ENCODE measurements around the gene APOBEC3H.

The APOBEC3H gene

DNA sequence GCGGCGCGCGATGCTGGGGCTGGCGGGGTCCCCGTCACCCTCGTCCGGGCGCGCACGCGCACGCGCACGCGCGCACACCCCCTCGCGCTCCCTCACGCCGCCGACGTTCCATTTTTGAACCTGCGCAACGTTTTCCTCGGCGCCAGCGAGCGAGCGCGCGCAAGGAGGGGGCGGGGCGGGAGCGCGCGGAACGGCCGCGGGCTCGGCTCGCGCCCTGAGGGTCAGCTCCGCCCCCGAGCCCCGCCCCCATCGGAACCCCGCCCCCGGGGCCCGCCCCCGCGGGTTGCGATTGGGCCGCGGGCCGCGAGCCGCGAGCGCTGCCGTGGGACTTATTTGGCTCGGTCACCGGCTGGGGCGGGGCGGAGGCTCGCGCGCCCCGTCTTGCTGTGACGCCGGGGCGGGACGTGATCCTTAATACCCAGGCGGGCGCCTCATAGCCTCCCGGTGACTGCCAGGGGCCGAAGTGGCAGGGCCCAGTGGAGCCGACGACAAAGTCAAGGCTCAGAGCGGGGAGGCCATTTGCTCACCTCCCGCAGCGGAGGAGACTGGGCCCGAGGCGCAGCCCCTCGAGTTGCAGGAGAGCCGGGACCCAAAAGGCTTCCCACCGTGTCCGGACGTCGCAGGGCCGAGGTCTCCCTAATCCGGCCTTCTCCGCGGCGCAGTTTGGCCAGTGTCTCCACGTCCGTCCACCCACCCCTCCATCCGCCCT lies 55.6 kb downstream of the APOBEC3H start, which contains the start of gene CBX7:
TSS of gene CBX7 (minus strand) at position 170 of the 709 bp plus-strand sequence. CDS start 236 bp downstream, outside the sequence.
- no peak for TF ChIP-seq FOXP2 (optimal IDR thresholded peaks at IDR 0.05; ENCODE audit: borderline replicate concordance, extremely low read depth, extremely low read length, insufficient read depth)
- TF ChIP-seq TAF1 (IDR thresholded peaks at IDR 0.05; ENCODE audit: borderline replicate concordance, insufficient read depth, low read length): no peak
- TF ChIP-seq POLR2AphosphoS5 (IDR thresholded peaks at IDR 0.05; ENCODE audit: low read depth, low read length): no peak; the same call in 1 of the 2 replicates
- no peak for TF ChIP-seq SIN3A (IDR thresholded peaks at IDR 0.05; ENCODE audit: borderline replicate concordance, insufficient read depth, low read length)
- TF ChIP-seq, protein P1, sequence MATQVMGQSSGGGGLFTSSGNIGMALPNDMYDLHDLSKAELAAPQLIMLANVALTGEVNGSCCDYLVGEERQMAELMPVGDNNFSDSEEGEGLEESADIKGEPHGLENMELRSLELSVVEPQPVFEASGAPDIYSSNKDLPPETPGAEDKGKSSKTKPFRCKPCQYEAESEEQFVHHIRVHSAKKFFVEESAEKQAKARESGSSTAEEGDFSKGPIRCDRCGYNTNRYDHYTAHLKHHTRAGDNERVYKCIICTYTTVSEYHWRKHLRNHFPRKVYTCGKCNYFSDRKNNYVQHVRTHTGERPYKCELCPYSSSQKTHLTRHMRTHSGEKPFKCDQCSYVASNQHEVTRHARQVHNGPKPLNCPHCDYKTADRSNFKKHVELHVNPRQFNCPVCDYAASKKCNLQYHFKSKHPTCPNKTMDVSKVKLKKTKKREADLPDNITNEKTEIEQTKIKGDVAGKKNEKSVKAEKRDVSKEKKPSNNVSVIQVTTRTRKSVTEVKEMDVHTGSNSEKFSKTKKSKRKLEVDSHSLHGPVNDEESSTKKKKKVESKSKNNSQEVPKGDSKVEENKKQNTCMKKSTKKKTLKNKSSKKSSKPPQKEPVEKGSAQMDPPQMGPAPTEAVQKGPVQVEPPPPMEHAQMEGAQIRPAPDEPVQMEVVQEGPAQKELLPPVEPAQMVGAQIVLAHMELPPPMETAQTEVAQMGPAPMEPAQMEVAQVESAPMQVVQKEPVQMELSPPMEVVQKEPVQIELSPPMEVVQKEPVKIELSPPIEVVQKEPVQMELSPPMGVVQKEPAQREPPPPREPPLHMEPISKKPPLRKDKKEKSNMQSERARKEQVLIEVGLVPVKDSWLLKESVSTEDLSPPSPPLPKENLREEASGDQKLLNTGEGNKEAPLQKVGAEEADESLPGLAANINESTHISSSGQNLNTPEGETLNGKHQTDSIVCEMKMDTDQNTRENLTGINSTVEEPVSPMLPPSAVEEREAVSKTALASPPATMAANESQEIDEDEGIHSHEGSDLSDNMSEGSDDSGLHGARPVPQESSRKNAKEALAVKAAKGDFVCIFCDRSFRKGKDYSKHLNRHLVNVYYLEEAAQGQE (IDR thresholded peaks at IDR 0.05; ENCODE audit: insufficient read depth in 1 of 2, low read depth in 2 of 2, low read length in 2 of 2): no peak

DNA sequence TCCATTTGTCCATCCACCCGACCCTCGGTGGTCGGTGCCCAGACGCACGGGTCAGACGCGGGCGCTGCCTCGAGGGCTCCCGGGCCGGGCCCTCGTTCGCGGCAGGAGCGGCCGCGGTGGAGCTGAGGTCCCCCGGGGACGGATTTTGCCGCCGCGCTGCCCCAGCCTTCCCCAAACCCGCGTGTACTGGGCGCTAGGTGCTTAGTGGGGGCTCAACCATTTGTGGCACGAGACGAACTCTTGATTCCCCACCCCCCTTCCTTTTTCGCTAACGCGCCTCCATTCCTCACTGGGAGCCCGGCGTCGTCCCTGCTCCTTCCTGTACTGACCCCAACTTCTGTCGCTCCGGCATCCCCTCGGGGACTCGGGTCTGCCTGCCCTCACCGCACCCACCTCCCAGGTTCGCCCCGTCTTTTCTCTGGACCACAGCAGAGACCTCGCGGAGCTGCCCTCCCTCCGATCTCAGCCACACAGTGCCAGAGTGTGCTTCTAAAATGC lies 56.2 kb downstream of the APOBEC3H start:
- TF ChIP-seq SIN3A (IDR thresholded peaks at IDR 0.05; ENCODE audit: borderline replicate concordance, insufficient read depth, low read length): no peak
- no peak for TF ChIP-seq FOXP2 (optimal IDR thresholded peaks at IDR 0.05; ENCODE audit: borderline replicate concordance, extremely low read depth, extremely low read length, insufficient read depth)
- TF ChIP-seq, protein P1 (IDR thresholded peaks at IDR 0.05; ENCODE audit: insufficient read depth in 1 of 2, low read depth in 2 of 2, low read length in 2 of 2): no peak
- TF ChIP-seq POLR2AphosphoS5 (IDR thresholded peaks at IDR 0.05; ENCODE audit: low read depth, low read length): no peak
- TF ChIP-seq TAF1 (IDR thresholded peaks at IDR 0.05; ENCODE audit: borderline replicate concordance, insufficient read depth, low read length): no peak
